ENCODE data around the gene ANKMY1. TPM values are rescaled to one million over a fixed set of nuclear protein-coding genes. Genes with fewer than 3 reads are reported as not detected.
"Not testable (repeated sequence)": the region's sequence is repeated elsewhere in the genome, so short reads cannot be mapped to it uniquely, and the experiment has no call there.

ANKMY1 gene
- total RNA-seq, 1 donor from 2014 or later, result 8.9 TPM

DNA sequence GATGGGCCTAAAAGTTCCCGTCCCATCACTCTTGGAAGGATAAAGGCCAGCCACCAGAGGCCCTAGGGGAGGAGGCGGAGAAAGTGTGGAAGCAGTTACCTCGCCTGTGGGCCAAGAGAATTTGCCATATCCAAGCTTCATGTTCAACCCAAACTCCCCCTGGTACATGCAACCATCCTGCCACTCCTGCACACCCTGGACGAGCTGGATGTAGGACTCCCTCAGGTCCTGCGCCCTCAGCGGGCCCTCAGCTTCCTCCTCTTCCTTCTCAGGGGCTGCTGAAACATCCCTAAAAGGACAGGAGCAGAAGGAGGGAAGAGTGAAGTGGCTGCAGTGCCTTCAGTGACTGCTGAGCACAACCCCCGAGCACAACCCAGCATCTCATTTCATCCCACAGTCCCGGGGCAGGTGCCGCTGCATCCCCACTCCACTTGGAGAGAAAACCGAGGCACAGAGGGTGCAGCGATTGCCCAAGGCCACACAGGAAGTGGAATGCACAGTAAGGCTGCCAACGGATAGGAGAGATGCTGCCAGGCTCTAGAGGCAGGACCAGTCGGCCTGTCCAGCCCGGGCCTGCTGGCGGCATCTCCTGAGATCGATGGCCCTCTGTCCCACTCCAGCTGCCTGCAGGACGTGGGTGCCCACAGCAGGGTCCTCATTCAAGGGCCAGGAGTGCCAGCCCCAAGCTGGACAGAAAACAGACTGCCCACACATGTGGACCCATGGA lies 2.9 kb downstream of the ANKMY1 start:
- ATAC-seq, result no peak

GRCh38 chr2:240553956-240554480 lies 3.8 kb downstream of the ANKMY1 start:
- no peak for ATAC-seq

GRCh38 chr2:240551811-240552210 lies 6.0 kb downstream of the ANKMY1 start:
- ATAC-seq, result no peak

DNA sequence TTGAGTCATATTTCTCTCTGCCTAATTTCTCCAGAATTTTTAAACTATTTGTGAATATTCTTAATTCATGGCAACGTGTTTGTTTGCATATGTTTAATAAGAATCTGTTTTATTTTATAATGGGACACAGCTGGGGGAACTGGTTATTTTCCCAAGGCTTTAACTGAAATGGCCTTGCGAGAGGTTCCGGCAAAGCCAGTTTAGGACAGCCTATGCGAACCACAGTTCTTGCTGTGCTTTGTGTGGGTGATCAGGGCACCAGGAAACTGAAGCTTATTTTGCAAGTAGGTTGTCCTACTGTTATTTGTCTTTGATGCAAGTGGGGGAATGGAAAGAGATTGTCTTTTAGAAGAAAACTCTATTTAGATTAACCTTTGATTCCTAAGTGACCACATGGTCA lies 6.5 kb downstream of the ANKMY1 start:
- no peak for ATAC-seq

DNA sequence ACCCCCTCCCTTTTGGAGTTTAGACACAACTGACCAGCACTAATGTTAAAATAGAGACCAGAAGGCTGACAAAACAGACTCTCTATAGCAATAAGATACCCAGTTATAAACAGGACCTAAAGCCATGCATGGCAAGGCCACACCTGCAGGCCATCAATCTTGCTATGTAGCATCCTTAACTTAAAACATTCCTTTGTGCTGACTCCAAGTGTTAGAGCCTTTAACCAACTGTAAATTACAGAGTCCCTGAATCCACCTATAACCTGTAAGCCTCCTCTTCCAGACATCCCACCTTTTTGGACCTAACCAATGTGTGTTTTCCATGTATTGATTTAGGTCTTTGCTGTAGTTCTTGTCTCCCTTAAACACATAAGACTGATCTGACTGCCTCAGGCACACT lies 17.9 kb downstream of the ANKMY1 start:
- ATAC-seq, result no peak

DNA sequence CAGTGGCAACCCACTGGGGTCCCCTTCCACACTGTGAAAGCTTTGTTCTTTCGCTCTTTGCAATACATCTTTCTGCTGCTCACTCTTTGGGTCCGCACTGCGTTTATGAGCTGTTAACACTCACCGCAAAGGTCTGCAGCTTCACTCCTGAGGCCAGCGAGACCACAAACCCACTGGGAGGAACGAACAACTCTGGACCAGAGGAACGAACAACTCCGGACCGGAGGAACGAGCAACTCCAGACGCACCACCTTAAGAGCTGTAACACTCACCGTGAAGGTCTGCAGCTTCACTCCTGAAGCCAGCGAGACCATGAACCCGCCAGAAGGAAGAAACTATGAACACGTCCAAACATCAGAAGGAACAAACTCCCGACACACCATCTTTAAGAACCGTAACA lies 18.7 kb downstream of the ANKMY1 start:
- ATAC-seq, result not testable (repeated sequence)

DNA sequence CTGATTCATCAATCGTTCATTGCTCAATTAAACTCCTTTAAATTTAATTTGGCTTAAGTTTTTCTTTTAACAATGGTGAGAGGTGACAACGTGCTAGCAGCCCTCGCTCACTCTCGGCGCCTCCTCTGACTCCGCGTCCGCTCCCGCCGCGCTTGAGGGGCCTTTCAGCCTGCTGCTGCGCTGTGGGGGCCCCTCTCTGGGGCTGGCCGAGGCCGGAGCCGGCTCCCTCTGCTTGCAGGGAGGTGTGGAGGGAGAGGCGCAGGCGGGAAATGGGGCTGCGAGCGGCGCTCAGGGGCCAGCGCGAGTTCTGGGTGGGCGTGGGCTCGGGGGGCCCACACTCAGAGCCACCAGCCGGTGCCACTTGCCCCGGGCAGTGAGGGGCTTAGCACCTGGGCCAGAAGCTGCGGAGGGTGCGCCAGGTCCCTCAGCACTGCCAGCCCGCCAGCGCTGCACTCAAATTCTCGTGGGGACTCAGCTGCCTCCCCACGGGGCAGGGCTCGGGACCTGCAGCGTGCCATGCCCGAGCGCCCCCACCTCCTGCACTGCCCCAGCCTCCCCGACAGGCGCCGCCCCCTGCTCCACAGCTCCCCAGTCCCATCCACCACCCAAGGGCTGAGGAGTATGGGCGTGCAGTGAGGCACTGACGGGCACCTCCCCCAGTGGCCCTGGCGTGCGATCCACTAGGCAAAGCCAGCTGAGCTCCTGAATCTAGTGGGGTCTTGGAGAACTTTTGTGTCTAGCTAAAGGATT lies 19.6 kb downstream of the ANKMY1 start:
- ATAC-seq, result no peak

- no peak for ATAC-seq
Measured at GRCh38 chr2:240532031-240532775, 25.6 kb downstream of the ANKMY1 start.

- ATAC-seq, result no peak
Measured at GRCh38 chr2:240531038-240531437, 26.8 kb downstream of the ANKMY1 start.

DNA sequence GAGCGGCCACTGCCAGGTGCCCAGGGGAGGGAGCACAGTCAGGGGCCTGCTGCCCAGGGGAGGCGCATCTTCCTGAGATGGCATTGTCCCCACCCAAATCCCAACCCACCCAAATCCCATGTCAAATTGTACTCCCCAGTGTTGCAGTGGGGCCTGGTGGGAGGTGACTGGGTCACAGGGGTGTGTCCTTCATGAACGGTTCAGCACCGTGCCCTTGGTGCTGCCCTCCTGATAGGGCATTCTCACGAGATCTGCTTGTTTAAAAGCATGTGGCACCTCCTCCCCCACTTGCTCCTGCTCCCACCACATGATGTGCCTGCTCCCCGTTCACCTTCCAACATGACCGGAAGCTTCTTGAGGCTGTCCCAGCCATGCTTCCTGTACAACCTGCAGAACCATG lies 27.6 kb downstream of the ANKMY1 start:
- ATAC-seq, result no peak

DNA sequence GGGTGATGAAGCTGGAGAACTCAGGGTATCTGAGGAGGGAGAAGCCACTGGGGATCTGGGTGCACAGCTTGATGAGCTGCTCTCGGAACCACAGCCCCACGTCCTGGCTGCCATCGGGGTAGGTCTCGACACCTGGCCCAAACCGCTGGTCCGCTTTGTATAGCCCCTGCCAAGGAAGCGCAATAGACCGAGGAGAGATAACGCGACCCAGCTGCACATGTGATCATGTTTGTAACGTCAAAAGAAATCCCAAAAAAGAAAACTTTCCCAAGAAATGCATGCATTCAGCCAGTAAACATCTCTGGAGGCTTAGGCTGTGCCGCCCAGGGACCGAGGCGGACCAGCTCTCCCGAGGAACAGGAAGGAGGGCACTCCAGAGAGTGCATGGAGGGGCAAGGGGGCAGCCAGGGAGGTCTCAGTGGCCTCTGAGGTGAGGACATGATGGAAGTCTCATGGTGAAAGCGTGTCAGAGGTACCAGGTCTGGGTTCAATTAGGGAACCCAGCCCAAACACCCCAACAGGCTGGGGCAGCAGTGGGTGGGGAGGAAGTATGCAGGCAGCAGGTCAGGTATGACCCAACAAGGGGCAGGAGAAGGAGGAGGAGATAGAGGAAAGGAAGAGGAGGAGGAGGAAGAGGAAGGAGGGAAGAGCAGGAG lies 28.3 kb downstream of the ANKMY1 start:
- no peak for ATAC-seq

- no peak for ATAC-seq
Measured at GRCh38 chr2:240528406-240529040, 29.3 kb downstream of the ANKMY1 start.

- no peak for ATAC-seq
Measured at GRCh38 chr2:240527153-240527750, 30.5 kb downstream of the ANKMY1 start.

DNA sequence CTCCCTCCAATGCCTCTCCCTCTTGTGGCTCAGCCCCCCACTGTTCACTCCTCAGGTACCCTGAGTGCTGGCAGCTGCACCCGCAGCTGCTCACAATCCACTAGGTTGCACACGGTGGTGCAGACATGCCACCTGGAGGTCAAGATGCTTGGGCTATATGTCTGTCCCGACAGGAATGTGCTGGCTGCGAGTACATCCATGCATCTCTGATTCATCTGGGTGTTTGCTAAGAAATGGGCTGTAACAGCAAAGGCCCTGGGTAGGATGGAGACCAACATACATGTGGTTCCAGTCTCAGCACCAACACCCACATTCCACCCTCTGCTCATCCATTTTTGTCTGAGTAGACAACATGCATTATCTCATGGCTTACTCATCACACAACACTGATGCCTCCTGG lies 31.3 kb downstream of the ANKMY1 start:
- no peak for ATAC-seq

DNA sequence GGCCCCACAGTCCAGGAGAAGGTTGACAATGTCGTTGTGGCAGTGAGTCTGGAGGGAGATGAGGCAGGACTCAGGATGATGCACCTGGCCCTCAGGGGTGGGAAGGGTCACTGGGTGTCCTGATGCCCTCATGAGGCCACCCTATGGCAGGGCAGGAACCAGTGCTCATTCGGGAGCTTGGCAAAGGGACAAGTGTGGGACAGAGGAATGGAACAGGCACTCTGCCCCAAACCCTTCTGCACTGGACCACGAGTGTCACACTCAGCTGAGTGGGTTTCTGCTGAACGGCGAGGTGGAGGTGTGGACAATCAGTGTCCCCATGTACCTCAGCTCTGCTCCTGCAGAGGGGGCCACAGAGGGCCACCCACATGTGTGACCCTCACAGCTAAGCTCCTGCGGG lies 32.0 kb downstream of the ANKMY1 start:
- ATAC-seq, result no peak

GRCh38 chr2:240524963-240525718 lies 32.6 kb downstream of the ANKMY1 start:
- ATAC-seq, result no peak

DNA sequence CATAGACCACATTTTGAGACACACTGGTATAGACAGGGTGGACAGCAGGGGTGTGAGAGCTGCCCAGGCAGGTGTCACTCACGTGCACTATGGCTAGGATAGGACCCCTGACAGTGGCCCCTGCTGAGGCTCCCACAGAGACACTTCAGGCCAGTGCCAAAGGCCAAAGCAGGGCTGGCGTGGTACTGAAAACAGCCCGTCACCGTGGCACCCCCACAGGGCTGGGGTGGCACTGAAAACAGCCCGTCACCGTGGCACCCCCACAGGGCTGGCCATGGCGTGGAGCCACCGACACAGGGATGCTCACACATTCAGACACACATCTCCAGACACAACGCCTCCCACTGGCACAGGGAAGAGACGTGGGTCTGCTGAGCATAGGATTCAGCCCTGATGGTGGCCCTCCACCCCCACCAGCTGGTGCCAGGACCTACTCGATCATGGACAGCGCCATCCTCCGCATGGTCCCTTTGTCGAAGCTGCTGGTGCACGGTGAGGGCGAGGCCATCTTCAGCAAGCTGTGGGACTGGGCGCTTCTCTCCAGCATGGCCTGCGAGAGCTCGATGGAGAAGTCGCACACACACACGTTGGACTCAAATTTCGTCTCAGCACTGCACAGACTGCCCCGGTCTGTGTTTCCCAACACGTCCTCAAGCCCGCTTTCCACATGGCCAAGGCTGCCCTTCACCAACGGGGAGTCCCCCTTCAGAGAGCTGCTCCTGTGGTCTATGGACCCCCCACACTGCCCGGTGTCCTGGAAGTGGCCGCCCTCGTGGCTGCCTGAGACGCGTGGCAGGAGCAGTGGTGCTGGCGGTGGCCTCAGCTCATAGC lies 34.1 kb downstream of the ANKMY1 start:
- ATAC-seq, result no peak

GRCh38 chr2:240522406-240522805 lies 35.4 kb downstream of the ANKMY1 start:
- no peak for ATAC-seq

GRCh38 chr2:240521885-240522284 lies 35.9 kb downstream of the ANKMY1 start:
- not testable (repeated sequence) for ATAC-seq

- ATAC-seq, result no peak
Measured at GRCh38 chr2:240520974-240521350, 36.8 kb downstream of the ANKMY1 start.
